ENCODE results near the gene PIAS1. TPM values are rescaled to one million over a fixed set of nuclear protein-coding genes. Genes with fewer than 3 reads are reported as not detected.

PIAS1 gene
- total RNA-seq, 1 experiment from 2014 or later: 25.9 TPM

DNA sequence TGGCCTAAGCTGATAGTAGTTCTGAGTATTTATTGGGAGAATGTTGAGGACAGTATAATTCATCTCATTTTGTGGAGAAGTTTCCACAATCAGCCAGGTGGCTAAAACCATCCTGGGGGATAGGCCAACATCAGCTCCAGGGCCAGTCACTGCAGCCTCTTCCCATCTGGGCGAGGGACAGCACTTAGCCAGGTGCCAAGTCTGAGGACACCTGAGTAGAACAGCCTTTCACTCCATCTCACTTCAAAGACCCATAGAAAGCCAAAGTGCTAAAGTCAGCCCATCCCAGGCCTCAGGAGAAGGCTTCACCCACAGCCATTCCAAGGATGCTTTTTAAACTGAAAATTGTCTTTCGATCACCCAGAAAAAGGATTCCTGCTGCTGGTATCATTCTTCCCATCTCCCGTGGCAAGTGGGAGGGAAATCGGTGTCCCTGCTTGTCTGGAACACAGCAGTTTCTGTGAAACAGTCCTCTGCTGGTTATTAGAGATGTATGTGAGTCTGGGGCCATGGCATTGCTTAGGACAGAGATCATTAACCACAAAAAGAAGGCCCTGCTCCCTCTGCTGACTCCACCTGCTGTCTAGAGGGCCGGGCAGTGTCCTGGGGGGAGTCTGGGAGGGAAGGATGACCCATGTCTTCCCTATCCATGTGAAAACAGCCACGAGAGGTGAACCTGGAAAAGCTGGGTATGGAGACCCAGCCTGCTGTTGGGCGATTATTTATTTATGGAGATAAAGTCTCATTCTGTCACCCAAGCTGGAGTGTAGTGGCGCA lies 141.4 kb downstream of the PIAS1 start:
- POLR2A ChIA-PET: no interaction called here
- no peaks in the 10 kb centered on the region for H4K20me1 ChIP-seq (ENCODE audit: insufficient read depth)
- intact Hi-C loops (cut with micrococcal nuclease): no loop called here
- H3K79me2 ChIP-seq (ENCODE audit: insufficient read depth, low read length): peaks cover 2% of the 10 kb centered on the region; the same call in 1 of the 2 replicates
- peak overlapping the region; percentile 20; the same call in 1 of the 2 replicates for H3K27ac ChIP-seq (ENCODE audit: low read depth, low read length)
- no peak overlapping the region for H3K9ac ChIP-seq (ENCODE audit: low read length)
- H3K27me3 ChIP-seq (ENCODE audit: insufficient read depth, low read length): no peaks in the 10 kb centered on the region
- H2AFZ ChIP-seq (ENCODE audit: low read depth, low read length, poor library complexity, severe bottlenecking): no peak overlapping the region
- H3K4me1 ChIP-seq (ENCODE audit: control insufficient read depth in 1 of 2, insufficient read depth in 2 of 2, low read length in 2 of 2): no peaks in the 10 kb centered on the region
- no peaks in the 10 kb centered on the region for H3K9me2 ChIP-seq (ENCODE audit: insufficient read depth)
- RAD21 ChIA-PET (ENCODE audit: low non-redundant PET in 1 of 2, low total read pairs in 2 of 2, uncharacterized antibody in 2 of 2, unreplicated experiment in 2 of 2): interaction anchor here in 1 of 2 experiments (0.9 kb wide), 1 partner anchor 111 kb away, joined by 3 read pairs; no protein-coding TSS in a partner anchor
- H3K36me3 ChIP-seq (ENCODE audit: control insufficient read depth in 1 of 2, insufficient read depth in 2 of 2, low read length in 2 of 2): peaks cover 2 to 16% of the 10 kb centered on the region in 2 experiments; a peak in 2 of 4 replicates
- 0 out of 2 replicates have a peak, but pooled peaks have one; percentile 3 for ATAC-seq
- no TSS peak for BruUV-seq (replicated peaks)
- TF ChIP-seq CTCF (IDR thresholded peaks at IDR 0.05 in 2 of 3, conservative IDR thresholded peaks at IDR 0.05 in 1 of 3; ENCODE audit: borderline replicate concordance in 1 of 3, insufficient read depth in 1 of 3, low read depth in 2 of 3, low read length in 2 of 3): 0 out of 6 replicates have a peak, but pooled peaks of 1 of the 3 experiments have one; percentile 5
- no peak for TF ChIP-seq YY1 (IDR thresholded peaks at IDR 0.05; ENCODE audit: extremely low read depth, insufficient replicate concordance, low read depth, low read length)
- H3K4me3 ChIP-seq (replicated peaks in 1 of 2; ENCODE audit: low read depth in 1 of 2, low read length in 2 of 2): no peak overlapping the region
- no peak overlapping the region for H3K4me2 ChIP-seq (ENCODE audit: low read length)
- no peaks in the 10 kb centered on the region for H3K9me3 ChIP-seq (ENCODE audit: control insufficient read depth in 1 of 2, insufficient read depth in 1 of 2, low read depth in 1 of 2, low read length in 2 of 2)
- no peak for DNase-seq (ENCODE audit: low read depth, low spot score)
- CTCF ChIA-PET: interaction anchor here (0.6 to 0.9 kb wide), 3 partner anchors 40 to 1777 kb away, joined by 5 read pairs; no protein-coding TSS in a partner anchor

- Histone ChIP-seq H3K4me2 (ENCODE audit: low read length) (no peak overlapping the region), H3K9ac (ENCODE audit: low read length) (no peak overlapping the region), H2AFZ (ENCODE audit: low read depth, low read length, poor library complexity, severe bottlenecking) (no peak overlapping the region), H3K9me3 (ENCODE audit: control insufficient read depth in 1 of 2, insufficient read depth in 1 of 2, low read depth in 1 of 2, low read length in 2 of 2) (no peaks in the 10 kb centered on the region), H3K36me3 (ENCODE audit: control insufficient read depth in 1 of 2, insufficient read depth in 2 of 2, low read length in 2 of 2) (peaks cover 2 to 16% of the 10 kb centered on the region in 2 experiments; a peak in 2 of 4 replicates), H3K27me3 (ENCODE audit: insufficient read depth, low read length) (no peaks in the 10 kb centered on the region), H3K27ac (ENCODE audit: low read depth, low read length) (no peak overlapping the region), H3K4me1 (ENCODE audit: control insufficient read depth in 1 of 2, insufficient read depth in 2 of 2, low read length in 2 of 2) (no peaks in the 10 kb centered on the region), H3K4me3 (replicated peaks in 1 of 2; ENCODE audit: low read depth in 1 of 2, low read length in 2 of 2) (no peak overlapping the region), H3K79me2 (ENCODE audit: insufficient read depth, low read length) (peaks cover 11% of the 10 kb centered on the region; the same call in 1 of the 2 replicates), H3K9me2 (ENCODE audit: insufficient read depth) (no peaks in the 10 kb centered on the region), H4K20me1 (ENCODE audit: insufficient read depth) (no peaks in the 10 kb centered on the region)
- ChIA-PET RAD21 (ENCODE audit: low non-redundant PET in 1 of 2, low total read pairs in 2 of 2, uncharacterized antibody in 2 of 2, unreplicated experiment in 2 of 2) (no interaction called here), CTCF (no interaction called here), POLR2A (no interaction called here)
- DNase-seq (ENCODE audit: low read depth, low spot score): no peak
- no TSS peak for BruUV-seq (replicated peaks)
- TF ChIP-seq, protein P1, sequence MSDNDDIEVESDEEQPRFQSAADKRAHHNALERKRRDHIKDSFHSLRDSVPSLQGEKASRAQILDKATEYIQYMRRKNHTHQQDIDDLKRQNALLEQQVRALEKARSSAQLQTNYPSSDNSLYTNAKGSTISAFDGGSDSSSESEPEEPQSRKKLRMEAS (IDR thresholded peaks at IDR 0.05): no peak
- TF ChIP-seq POLR2AphosphoS5 (IDR thresholded peaks at IDR 0.05; ENCODE audit: low read depth, low read length): 0 out of 2 replicates have a peak, but pooled peaks have one; percentile 5
- no peak for TF ChIP-seq CEBPB (IDR thresholded peaks at IDR 0.05; ENCODE audit: low read depth)
- no peak for ATAC-seq
- intact Hi-C loops (cut with micrococcal nuclease): no loop called here
Observed at GRCh38 chr15:68196445-68197169, 142.5 kb downstream of the PIAS1 start.

Measured in HCT116 (cell line).